SK-N-SH (cell line): ENCODE measurements around the gene SPAG8. TPM values are rescaled to one million over a fixed set of nuclear protein-coding genes. Genes with fewer than 3 reads are reported as not detected.

Source experiments
- CTCF ChIA-PET: fragments of 300-600, 350-600 bp; formaldehyde crosslinking; extraction: SDS; loops from one replicate; lab custom pipeline; 2021; lab: Yijun Ruan, JAX
- POLR2A ChIA-PET: fragments of 350-600 bp; sonication (Branson Sonifier 250); formaldehyde crosslinking; extraction: SDS; loops from one replicate; lab custom pipeline; 2020; ENCODE audit warnings: antibody characterized with exemption, inconsistent platforms; lab: Yijun Ruan, JAX
- DNase-seq: peaks from one replicate; pipeline ENCODE4 v3.0.0; 2012
- H2AFZ ChIP-seq: fragments of 200-600 bp; sonication (generic); 2 replicates; pipeline ENCODE4 v1.8.1; 2016; ENCODE audit warnings: antibody characterized with exemption, mild to moderate bottlenecking, low read depth
- H3F3A ChIP-seq: fragments of 200-600 bp; sonication (generic); replicated peaks from 2 replicates; pipeline ENCODE3; 2016; ENCODE audit warnings: antibody characterized with exemption, mild to moderate bottlenecking; ENCODE audit not compliant: insufficient read depth
- H3K27ac ChIP-seq, 2 experiments: fragments of 200-500 bp in 1 of 2; fragments of 200-600 bp in 1 of 2; sonication (Bioruptor generic) in 1 of 2; sonication (generic), shearing (Covaris generic) in 1 of 2; 2 replicates each; pipeline versions ENCODE4 v1.5.1 to v1.6.1; 2014 to 2016; ENCODE audit warnings: low read depth in 2 of 2, inconsistent platforms in 1 of 2, low read length in 1 of 2, mild to moderate bottlenecking in 1 of 2, mixed read lengths in 1 of 2
- H3K27me3 ChIP-seq: fragments of 200-600 bp; sonication (generic), shearing (Covaris generic); 2 replicates; pipeline ENCODE4 v1.6.1; 2016; ENCODE audit warnings: mixed run types; ENCODE audit not compliant: insufficient read depth
- H3K36me3 ChIP-seq, 2 experiments: fragments of 200-500 bp in 1 of 2; fragments of 200-600 bp in 1 of 2; sonication (Bioruptor generic) in 1 of 2; sonication (generic) in 1 of 2; replicated peaks in 1 of 2; 2 replicates each; pipeline versions ENCODE3 to v1.5.1; 2014 to 2016; ENCODE audit warnings: low read length in 1 of 2, mild to moderate bottlenecking in 1 of 2; ENCODE audit not compliant: insufficient read depth in 2 of 2, control insufficient read depth in 1 of 2
- H3K4me1 ChIP-seq, 2 experiments: fragments of 200-500 bp in 1 of 2; fragments of 200-600 bp in 1 of 2; sonication (Bioruptor generic) in 1 of 2; sonication (generic), shearing (Covaris generic) in 1 of 2; 2 replicates each; pipeline versions ENCODE4 v1.5.1 to v1.6.1; 2014 to 2016; ENCODE audit warnings: low read depth in 1 of 2, low read length in 1 of 2, mixed run types in 1 of 2; ENCODE audit not compliant: insufficient read depth in 2 of 2, control insufficient read depth in 1 of 2
- H3K4me2 ChIP-seq: fragments of 200-600 bp; sonication (generic), shearing (Covaris generic); 2 replicates; pipeline ENCODE4 v1.6.1; 2017; ENCODE audit warnings: mixed run types
- H3K4me3 ChIP-seq, 2 experiments: fragments of 200-500 bp in 1 of 2; fragments of 200-600 bp in 1 of 2; sonication (Bioruptor generic) in 1 of 2; sonication (generic), shearing (Covaris generic) in 1 of 2; 2 replicates each; pipeline versions ENCODE4 v1.5.1 to v1.8.1; 2014 to 2016; ENCODE audit warnings: low read depth in 2 of 2, inconsistent platforms in 1 of 2, low read length in 1 of 2, mild to moderate bottlenecking in 1 of 2, mixed read lengths in 1 of 2, moderate library complexity in 1 of 2
- H3K79me2 ChIP-seq: fragments of 200-600 bp; sonication (generic); 2 replicates; pipeline ENCODE4 v1.8.1; 2017; ENCODE audit warnings: mild to moderate bottlenecking; ENCODE audit not compliant: insufficient read depth
- H3K9ac ChIP-seq: fragments of 200-600 bp; sonication (generic); 2 replicates; pipeline ENCODE4 v1.6.1; 2017; ENCODE audit warnings: mixed run types
- H3K9me2 ChIP-seq: fragments of 200-600 bp; sonication (generic); 2 replicates; pipeline ENCODE4 v1.6.1; 2017; ENCODE audit warnings: mixed run types
- H3K9me3 ChIP-seq: fragments of 200-600 bp; sonication (generic); 2 replicates; pipeline ENCODE4 v1.6.1; 2017; ENCODE audit warnings: mixed run types, mild to moderate bottlenecking, moderate library complexity
- H4K20me1 ChIP-seq: fragments of 200-600 bp; sonication (generic); 2 replicates; pipeline ENCODE4 v1.6.1; 2017; ENCODE audit warnings: mild to moderate bottlenecking, mixed run types; ENCODE audit not compliant: insufficient read depth
- EP300 ChIP-seq, 2 experiments: IDR thresholded peaks; 2 replicates each; pipeline versions ENCODE4 v1.4.0 to v1.6.1; 2012; ENCODE audit warnings: borderline replicate concordance in 1 of 2, low read depth in 1 of 2, low read length in 1 of 2
- EZH2phosphoT487 ChIP-seq: fragments of 200-600 bp; sonication (generic); IDR thresholded peaks from 2 replicates; pipeline ENCODE4 v1.6.1; 2017; ENCODE audit warnings: low read depth, mixed run types, mild to moderate bottlenecking, antibody characterized with exemption, moderate library complexity, borderline replicate concordance
- FOSL2 ChIP-seq: IDR thresholded peaks from 2 replicates; pipeline ENCODE4 v1.4.0; 2012; ENCODE audit warnings: low read depth, mild to moderate bottlenecking, moderate library complexity, borderline replicate concordance
- FOXJ3 ChIP-seq: sonication (generic); formaldehyde crosslinking; IDR thresholded peaks from 2 replicates; pipeline ENCODE4 v1.5.1; 2020; ENCODE audit warnings: mild to moderate bottlenecking, missing genetic modification reagents
- FOXM1 ChIP-seq: IDR thresholded peaks from 2 replicates; pipeline ENCODE4 v1.4.0; 2012; ENCODE audit warnings: low read depth, mild to moderate bottlenecking
- GABPA ChIP-seq: IDR thresholded peaks from 2 replicates; pipeline ENCODE4 v1.4.0; 2012; ENCODE audit warnings: low read depth, mild to moderate bottlenecking
- JUND ChIP-seq: IDR thresholded peaks from 2 replicates; pipeline ENCODE4 v1.4.0; 2012
- MEF2A ChIP-seq: IDR thresholded peaks from 2 replicates; pipeline ENCODE4 v1.4.0; 2012; ENCODE audit warnings: low read depth, borderline replicate concordance
- MXI1 ChIP-seq: IDR thresholded peaks from 2 replicates; pipeline ENCODE4 v1.6.1; 2012; ENCODE audit warnings: mild to moderate bottlenecking, low read depth, low read length, improper control_type of control experiment
- NFIC ChIP-seq: IDR thresholded peaks from 2 replicates; pipeline ENCODE4 v1.4.0; 2012; ENCODE audit warnings: borderline replicate concordance
- RCOR1 ChIP-seq: fragments of 150-350 bp; IDR thresholded peaks from 2 replicates; pipeline ENCODE4 v1.6.1; 2017; ENCODE audit warnings: antibody characterized with exemption, low read length
- SMC3 ChIP-seq: IDR thresholded peaks from 2 replicates; pipeline ENCODE4 v1.6.1; 2012; ENCODE audit warnings: low read depth, low read length, improper control_type of control experiment
- TAF1 ChIP-seq: IDR thresholded peaks from 2 replicates; pipeline ENCODE4 v1.6.1; 2012; ENCODE audit warnings: low read depth, mild to moderate bottlenecking, low read length, moderate library complexity, borderline replicate concordance
- TCF12 ChIP-seq: IDR thresholded peaks from 2 replicates; pipeline ENCODE4 v1.4.0; 2012
- TEAD4 ChIP-seq: IDR thresholded peaks from 2 replicates; pipeline ENCODE4 v1.4.0; 2012; ENCODE audit warnings: mild to moderate bottlenecking, borderline replicate concordance; ENCODE audit not compliant: insufficient read depth
- WGBS: methylation state at CpG from one replicate; pipeline ENCODE4 v1.1.6; 2017; ENCODE audit warnings: low lambda C conversion rate; 5-methylcytosine and 5-hydroxymethylcytosine counted together
- polyA plus RNA-seq, 3 experiments: library from polyadenylated mRNA; depleted of rRNA; stranded (reverse); fragments of >200 nt; gene quantifications; 2 replicates each; pipeline ENCODE4 v1.2.3, GENCODE V29; 2012
- TF ChIP-seq, protein P1 (sequence below): IDR thresholded peaks from 2 replicates; pipeline ENCODE4 v1.4.0; 2012; ENCODE audit warnings: low read depth
- TF ChIP-seq, protein P2 (sequence below): fragments of 150-350 bp; IDR thresholded peaks from 2 replicates; pipeline ENCODE4 v1.6.1; 2017; ENCODE audit warnings: antibody characterized with exemption, low read length, low read depth, borderline replicate concordance
- TF ChIP-seq, protein P3 (sequence below): IDR thresholded peaks from 2 replicates; pipeline ENCODE4; 2012
- TF ChIP-seq, protein P4 (sequence below): fragments of 150-350 bp; IDR thresholded peaks from 2 replicates; pipeline ENCODE4 v1.6.1; 2016; ENCODE audit warnings: mild to moderate bottlenecking, low read depth, low read length
- TF ChIP-seq, protein P5 (sequence below): IDR thresholded peaks from 2 replicates; pipeline ENCODE4 v1.4.0; 2012; ENCODE audit warnings: low read depth, borderline replicate concordance
- TF ChIP-seq, protein P6 (sequence below): fragments of 200-600 bp; sonication (generic); IDR thresholded peaks from 2 replicates; pipeline ENCODE4 v1.6.1; 2017; ENCODE audit warnings: antibody characterized with exemption, mild to moderate bottlenecking, moderate library complexity

SPAG8 gene
- polyA plus RNA-seq, 1 of the 3 experiments (the other 2 are of a cell fraction): 1.5 TPM

DNA sequence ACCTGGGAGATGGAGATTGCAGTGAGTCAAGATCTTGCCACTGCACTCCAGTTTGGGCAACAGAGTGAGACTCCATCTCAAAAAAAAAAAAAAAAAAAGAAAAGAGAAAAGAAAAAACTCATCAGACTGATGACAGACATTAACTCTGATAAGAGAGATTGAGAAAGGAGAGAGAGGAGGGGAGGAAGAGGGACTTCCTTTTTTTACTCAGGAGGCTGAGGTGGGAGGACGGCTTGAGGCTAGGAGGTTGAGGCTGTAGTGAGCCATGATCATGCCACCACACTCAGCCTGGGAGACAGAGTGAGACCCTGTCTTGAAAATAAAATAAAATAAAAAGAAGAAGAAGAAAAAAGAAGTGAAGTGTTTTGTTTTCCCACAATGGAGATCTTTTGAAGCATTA lies 48.3 kb downstream of the SPAG8 start:
- WGBS: 95% methylated on average over 1 of the region's 1 CpG
- Histone ChIP-seq H3K4me3 (no peak overlapping the region), H2AFZ (no peak overlapping the region), H4K20me1 (no peaks in the 10 kb centered on the region), H3K36me3 (no peaks in the 10 kb centered on the region), H3K9me2 (no peaks in the 10 kb centered on the region), H3K4me2 (no peak overlapping the region), H3K9me3 (no peaks in the 10 kb centered on the region), H3K79me2 (no peaks in the 10 kb centered on the region), H3K4me1 (peaks cover 3 to 4% of the 10 kb centered on the region in 2 experiments; a peak in 2 of 4 replicates), H3K9ac (no peak overlapping the region), H3F3A (peaks cover 5% of the 10 kb centered on the region), H3K27ac (no peak overlapping the region), H3K27me3 (no peaks in the 10 kb centered on the region)
- ChIA-PET POLR2A (no interaction called here), CTCF (no interaction called here)
- no peak for DNase-seq
- TF ChIP-seq RCOR1 (no peak), TCF12 (no peak), JUND (no peak), FOXM1 (no peak), GABPA (no peak), FOSL2 (no peak), NFIC (no peak), FOXJ3 (no peak), EZH2phosphoT487 (no peak), MXI1 (no peak)
- TF ChIP-seq, protein P1, sequence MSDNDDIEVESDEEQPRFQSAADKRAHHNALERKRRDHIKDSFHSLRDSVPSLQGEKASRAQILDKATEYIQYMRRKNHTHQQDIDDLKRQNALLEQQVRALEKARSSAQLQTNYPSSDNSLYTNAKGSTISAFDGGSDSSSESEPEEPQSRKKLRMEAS: no peak
- TF ChIP-seq, protein P2, sequence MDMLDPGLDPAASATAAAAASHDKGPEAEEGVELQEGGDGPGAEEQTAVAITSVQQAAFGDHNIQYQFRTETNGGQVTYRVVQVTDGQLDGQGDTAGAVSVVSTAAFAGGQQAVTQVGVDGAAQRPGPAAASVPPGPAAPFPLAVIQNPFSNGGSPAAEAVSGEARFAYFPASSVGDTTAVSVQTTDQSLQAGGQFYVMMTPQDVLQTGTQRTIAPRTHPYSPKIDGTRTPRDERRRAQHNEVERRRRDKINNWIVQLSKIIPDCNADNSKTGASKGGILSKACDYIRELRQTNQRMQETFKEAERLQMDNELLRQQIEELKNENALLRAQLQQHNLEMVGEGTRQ: no peak
- TF ChIP-seq, protein P3, sequence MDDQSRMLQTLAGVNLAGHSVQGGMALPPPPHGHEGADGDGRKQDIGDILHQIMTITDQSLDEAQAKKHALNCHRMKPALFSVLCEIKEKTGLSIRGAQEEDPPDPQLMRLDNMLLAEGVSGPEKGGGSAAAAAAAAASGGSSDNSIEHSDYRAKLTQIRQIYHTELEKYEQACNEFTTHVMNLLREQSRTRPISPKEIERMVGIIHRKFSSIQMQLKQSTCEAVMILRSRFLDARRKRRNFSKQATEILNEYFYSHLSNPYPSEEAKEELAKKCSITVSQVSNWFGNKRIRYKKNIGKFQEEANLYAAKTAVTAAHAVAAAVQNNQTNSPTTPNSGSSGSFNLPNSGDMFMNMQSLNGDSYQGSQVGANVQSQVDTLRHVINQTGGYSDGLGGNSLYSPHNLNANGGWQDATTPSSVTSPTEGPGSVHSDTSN: no peak
- TF ChIP-seq, protein P4, sequence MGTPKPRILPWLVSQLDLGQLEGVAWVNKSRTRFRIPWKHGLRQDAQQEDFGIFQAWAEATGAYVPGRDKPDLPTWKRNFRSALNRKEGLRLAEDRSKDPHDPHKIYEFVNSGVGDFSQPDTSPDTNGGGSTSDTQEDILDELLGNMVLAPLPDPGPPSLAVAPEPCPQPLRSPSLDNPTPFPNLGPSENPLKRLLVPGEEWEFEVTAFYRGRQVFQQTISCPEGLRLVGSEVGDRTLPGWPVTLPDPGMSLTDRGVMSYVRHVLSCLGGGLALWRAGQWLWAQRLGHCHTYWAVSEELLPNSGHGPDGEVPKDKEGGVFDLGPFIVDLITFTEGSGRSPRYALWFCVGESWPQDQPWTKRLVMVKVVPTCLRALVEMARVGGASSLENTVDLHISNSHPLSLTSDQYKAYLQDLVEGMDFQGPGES: no peak
- TF ChIP-seq, protein P5, sequence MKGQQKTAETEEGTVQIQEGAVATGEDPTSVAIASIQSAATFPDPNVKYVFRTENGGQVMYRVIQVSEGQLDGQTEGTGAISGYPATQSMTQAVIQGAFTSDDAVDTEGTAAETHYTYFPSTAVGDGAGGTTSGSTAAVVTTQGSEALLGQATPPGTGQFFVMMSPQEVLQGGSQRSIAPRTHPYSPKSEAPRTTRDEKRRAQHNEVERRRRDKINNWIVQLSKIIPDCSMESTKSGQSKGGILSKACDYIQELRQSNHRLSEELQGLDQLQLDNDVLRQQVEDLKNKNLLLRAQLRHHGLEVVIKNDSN: no peak

DNA sequence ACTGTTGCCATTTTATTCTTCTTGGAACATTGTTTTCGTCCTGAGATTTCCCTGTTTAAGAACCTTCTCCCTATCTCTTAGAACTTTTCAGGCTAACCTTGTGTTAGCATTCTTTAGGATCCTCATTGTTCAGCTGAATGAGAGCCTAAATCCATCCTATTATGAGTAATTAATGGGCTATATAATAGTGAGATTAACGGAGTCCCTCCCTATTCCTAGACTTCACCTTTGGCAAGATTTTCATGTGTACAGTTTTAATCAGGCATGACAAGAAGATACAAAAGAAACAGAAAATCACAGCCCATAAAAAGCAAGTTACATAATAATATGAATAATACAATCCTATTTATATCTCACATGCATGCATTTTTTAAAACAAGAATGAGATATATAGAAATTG lies 48.9 kb downstream of the SPAG8 start:
- Histone ChIP-seq H2AFZ (no peak overlapping the region), H3K4me2 (no peak overlapping the region), H3K9me3 (no peaks in the 10 kb centered on the region), H3F3A (peaks cover 10% of the 10 kb centered on the region), H3K27ac (no peak overlapping the region), H4K20me1 (no peaks in the 10 kb centered on the region), H3K79me2 (no peaks in the 10 kb centered on the region), H3K36me3 (no peaks in the 10 kb centered on the region), H3K4me1 (peaks cover 7 to 10% of the 10 kb centered on the region in 2 experiments; a peak in 3 of 4 replicates), H3K9me2 (no peaks in the 10 kb centered on the region), H3K4me3 (no peak overlapping the region), H3K9ac (no peak overlapping the region), H3K27me3 (no peaks in the 10 kb centered on the region)
- no peak for DNase-seq
- 89% methylated on average over 2 of the region's 2 CpGs for WGBS
- POLR2A ChIA-PET: no interaction called here
- CTCF ChIA-PET: no interaction called here
- TF ChIP-seq, protein P3: no peak
- no peak for TF ChIP-seq MXI1
- TF ChIP-seq GABPA: no peak
- no peak for TF ChIP-seq MEF2A
- no peak for TF ChIP-seq TAF1
- TF ChIP-seq JUND: no peak
- TF ChIP-seq, protein P6, sequence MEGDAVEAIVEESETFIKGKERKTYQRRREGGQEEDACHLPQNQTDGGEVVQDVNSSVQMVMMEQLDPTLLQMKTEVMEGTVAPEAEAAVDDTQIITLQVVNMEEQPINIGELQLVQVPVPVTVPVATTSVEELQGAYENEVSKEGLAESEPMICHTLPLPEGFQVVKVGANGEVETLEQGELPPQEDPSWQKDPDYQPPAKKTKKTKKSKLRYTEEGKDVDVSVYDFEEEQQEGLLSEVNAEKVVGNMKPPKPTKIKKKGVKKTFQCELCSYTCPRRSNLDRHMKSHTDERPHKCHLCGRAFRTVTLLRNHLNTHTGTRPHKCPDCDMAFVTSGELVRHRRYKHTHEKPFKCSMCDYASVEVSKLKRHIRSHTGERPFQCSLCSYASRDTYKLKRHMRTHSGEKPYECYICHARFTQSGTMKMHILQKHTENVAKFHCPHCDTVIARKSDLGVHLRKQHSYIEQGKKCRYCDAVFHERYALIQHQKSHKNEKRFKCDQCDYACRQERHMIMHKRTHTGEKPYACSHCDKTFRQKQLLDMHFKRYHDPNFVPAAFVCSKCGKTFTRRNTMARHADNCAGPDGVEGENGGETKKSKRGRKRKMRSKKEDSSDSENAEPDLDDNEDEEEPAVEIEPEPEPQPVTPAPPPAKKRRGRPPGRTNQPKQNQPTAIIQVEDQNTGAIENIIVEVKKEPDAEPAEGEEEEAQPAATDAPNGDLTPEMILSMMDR: no peak
- TF ChIP-seq TEAD4: no peak
- TF ChIP-seq EP300 (IDR thresholded peaks at IDR 0.05; ENCODE audit: borderline replicate concordance in 1 of 2, low read depth in 1 of 2, low read length in 1 of 2): no peak
- TF ChIP-seq, protein P5: no peak
- TF ChIP-seq SMC3: no peak
